OCI-LY1 (cell line): Measurements from ENCODE around the gene SLCO3A1.

Experiments used
- CTCF ChIP-seq: fragments of 200-600 bp; sonication (generic), shearing (Covaris generic); IDR thresholded peaks from 2 replicates; pipeline ENCODE4 v1.5.1; 2017; ENCODE audit warnings: mild to moderate bottlenecking, antibody characterized with exemption, low read length, moderate library complexity, mixed read lengths
- EZH2 ChIP-seq: fragments of 200-600 bp; sonication (generic), shearing (Covaris generic); IDR thresholded peaks from 2 replicates; pipeline ENCODE4 v1.8.0; 2017; ENCODE audit warnings: borderline replicate concordance, mixed run types, mild to moderate bottlenecking, antibody characterized with exemption, low read length, moderate library complexity, mixed read lengths

- TF ChIP-seq CTCF = no peak
- TF ChIP-seq EZH2 = no peak
These were observed 20.7 kb downstream of the SLCO3A1 start for GRCh38 chr15:91874171-91874570.
